Superior temporal gyrus (tissue), 1 donor: Measurements from ENCODE around the gene C1S.
"Not testable (repeated sequence)": the region's sequence is repeated elsewhere in the genome, so short reads cannot be mapped to it uniquely, and the experiment has no call there.

Experiments
- DNase-seq: peaks from one replicate; pipeline ENCODE4 v3.0.0-alpha.2; 2016; ENCODE audit errors: extremely low spot score

C1S gene

DNA sequence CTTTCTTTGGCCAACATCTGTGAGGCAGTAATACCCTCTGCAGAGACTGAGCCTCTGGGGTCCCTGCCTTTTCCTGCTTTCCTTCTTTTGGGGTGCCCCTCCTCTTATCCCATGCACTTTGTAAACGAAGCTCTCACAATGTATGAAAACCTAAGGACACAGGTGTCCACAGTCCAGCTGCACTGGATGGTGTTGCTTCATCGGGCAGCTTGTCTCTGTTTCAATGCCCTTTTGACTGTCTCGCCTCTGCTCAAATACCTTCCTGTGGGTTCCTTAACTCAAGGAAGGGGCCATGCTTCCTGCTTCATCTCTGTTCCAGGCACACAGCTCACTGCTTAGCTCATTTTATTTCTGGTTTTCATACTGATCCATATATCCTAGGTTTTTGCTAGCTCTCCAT lies 42.1 kb downstream of the C1S start:
- no peak for DNase-seq

DNA sequence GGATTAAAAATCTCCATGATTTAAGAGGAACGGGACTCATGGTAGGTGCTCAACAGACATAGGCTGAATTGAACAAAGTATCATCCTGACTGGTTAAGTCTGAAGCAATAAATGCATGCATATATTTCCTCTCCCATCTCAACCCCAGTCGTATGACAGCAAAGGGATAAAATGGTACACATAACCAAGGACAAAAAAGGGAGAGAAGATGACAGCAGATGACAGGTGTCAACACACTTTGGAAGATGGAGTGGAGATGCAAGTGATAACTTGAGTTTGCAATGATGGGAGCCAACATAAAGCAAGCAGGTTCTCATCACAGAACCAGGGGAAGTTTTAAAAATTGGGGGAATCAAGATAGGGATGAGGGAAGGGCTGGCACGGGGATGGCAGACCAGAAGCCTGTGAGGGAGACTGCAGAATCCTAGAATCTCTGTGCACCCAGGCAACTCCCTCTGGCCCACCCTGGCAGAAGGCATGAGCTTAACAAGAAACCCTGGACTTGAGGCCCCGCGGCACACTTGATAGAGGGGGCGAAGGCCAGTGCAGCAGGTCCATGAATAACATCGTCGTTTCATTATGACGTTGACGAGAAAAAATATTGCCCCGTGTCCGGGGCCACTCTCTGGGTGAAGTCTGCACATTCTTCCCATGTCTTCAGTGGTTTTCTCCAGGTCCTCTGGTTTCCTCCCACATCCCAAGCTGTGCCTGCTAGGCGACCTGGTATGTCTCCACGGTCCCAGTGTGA lies 43.5 kb downstream of the C1S start:
- DNase-seq: no peak

DNA sequence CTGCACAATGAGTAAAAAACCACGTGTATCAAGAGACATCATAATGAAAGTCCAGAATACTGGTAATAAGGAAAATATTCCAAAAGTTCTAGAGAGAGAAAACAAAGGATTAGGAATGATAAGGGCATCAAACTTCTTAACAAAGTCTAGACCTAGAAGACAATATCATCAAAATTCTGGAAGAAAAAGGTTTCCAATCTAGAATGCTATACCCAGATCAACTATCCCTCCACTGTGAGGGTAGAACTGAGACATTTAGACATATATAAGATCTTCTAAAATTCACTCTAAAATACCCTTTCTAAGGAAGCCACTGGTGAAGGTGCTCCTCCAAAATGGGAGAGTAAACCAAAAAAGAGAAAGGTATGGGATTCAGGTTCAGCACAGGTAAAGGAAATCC lies 45.6 kb downstream of the C1S start:
- DNase-seq: no peak

DNA sequence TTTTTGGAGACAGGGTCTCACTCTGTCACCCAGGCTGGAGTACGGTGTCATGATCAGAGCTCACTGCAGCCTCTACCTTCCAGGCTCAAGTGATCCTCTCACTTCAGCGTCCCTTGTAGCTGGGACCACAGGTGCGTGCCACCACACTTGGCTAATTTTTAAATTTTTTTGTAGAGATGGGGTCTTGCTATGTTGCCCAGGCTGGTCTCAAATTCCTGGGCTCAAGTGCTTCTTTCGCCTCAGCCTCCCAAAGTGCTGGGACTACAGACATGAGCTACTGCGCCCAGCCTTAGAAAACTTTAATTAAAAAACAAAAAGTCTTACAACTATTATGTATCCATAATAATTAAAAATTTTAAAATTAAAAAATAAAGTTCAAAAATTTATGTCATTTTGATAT lies 46.7 kb downstream of the C1S start:
- DNase-seq: not testable (repeated sequence)

DNA sequence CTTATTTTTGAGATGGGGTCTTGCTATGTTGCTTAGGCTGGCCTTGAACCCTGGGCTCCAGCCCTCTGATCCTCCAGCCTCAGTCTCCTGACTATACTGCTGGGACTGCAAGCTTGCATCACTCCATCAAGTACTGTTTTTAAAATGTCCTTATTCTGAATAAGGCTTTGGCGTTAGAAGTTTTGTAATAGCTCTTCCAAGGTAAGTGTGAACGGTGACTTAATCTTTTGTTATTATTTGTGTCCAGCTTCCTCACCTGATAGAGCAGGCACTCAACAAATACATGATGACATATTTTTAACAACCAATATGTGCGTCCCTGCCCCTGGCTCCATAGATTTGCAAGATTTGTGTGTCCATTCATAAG lies 47.1 kb downstream of the C1S start:
- no peak for DNase-seq

DNA sequence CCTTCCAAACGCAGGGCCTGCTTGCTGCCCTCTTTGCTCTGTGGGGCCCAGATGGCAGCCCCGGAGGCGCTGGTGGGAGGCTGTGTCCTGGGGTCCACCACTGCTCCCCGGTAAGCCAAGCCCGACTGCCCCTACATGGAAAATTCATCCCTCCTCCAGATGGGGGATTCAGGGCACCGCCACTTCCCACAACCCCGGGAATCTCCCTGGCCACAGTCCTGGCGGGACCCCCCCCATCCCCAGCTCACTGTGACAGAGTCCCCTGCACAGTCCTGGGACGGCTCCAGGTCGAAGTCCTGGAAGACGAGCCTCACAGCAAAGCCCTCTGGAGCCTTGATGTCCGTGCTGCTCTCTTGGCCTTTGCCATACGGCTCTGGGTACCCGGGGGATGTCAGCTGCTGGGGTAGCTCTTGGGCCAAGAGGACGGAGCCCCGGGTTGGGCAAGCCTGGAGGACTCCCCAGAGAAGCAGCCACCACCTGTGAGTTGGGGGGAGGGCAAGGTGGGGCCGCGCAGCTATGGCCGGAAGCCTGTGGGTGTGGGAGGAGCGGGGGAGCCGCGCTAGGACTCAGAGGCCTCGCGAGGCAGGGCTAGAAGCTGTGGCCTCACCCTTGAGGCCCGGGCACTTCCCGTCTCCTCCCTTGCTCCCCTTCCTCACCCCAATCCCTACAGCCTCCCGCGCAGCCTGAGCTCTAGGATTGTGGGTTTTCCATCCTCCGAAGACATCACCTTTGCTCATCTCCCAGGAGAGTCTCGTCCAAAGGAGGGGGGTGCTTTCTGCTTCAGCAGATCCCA lies 47.7 kb downstream of the C1S start:
- DNase-seq: peak; percentile 9

DNA sequence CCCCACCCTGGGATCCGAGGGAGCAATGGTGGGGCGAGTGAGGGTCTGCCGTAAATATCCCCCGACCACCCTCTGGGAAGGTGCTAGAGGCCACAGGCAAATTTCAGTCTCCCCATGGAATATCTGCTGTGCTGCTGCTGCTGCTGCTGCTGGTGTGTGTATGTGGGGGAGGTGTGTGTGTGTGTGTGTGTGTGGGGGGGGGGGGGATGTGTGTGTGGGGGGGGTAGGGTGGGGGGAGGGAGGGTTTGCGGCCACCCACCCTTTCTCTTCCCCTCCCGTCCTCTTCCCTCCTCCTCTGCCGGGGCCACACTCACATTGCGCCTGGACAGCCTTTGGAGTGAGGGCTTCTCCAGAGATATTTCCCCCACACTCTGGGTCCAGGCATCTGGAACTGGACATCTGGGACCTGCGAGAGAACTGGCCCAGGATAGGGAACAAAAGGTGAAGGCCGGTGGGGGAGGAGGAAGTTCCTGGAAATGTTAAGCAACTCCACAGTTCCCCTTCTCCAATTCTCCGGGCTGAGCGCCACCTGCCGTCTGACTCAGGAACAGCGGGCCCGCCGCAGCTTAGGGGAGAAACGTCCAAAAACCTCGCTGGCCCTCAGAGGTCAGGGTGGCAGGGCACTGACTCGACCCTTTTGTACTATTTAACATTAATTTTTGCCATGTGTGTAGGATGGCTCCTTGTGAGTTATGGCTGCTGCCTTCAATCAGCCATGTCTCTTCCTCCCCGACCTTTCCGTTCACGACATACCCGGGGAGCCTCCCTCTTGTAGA lies 48.5 kb downstream of the C1S start, which contains the start of gene C1RL:
Gene C1RL, minus strand, starts transcription at position 419 of the 776 bp plus-strand sequence. Its CDS starts 34 bp downstream, at position 385.
- peak; percentile 79 for DNase-seq

DNA sequence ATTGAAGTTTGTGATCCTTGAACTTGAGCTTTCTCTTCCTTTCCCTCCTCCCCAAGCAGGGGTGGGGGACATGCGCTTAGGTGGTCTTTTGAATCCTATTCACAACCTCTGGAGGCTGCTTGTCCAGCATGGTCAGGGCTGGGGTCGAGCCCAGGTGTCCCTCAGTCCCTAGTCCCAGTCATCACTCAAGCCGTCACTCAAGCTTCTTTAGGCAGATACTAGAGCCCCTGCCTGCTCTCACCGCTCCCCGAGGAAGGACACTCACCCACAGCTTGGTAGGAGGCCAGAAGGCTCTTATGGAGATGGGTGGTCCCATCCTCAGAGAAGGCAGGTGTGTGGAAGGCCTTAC lies 49.0 kb downstream of the C1S start:
- no peak for DNase-seq

DNA sequence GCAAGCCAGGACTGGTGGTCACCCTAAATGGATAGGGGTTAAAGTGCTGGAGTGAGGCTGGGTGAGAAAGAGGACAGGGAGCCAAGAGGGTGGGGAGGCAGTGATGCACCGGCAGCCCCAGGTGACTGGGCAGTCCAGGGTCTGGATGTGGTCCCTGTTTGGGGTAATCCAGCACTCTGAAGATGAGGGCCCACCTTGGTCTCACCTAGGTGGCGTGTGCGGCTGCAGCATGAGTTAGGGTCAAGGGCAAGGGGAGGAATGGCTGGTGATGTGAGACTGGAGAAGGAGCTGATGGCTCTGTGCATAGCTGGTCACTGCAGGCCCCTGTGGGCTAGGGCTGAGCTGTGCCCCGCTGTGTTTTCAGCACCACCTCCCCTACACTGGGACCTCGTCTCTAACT lies 50.1 kb downstream of the C1S start:
- no peak for DNase-seq

DNA sequence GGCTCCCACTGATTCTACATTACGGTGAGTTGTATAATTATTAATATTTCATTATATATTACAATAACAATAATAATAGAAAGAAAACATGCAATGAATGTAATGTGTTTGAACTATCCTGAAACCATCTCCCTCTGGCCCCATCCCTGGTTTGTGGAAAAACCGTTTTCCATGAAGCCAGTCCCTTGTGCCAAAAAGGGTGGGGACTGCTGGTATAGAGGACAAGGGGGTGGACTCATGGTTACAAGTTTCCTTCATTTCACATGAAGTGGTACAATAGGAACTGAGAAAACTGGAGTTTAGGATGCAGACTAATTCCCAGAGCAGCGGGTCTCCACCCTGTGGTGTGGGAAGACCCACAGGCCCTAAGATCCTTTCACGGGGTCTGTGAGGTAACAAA lies 51.5 kb downstream of the C1S start:
- DNase-seq: no peak

DNA sequence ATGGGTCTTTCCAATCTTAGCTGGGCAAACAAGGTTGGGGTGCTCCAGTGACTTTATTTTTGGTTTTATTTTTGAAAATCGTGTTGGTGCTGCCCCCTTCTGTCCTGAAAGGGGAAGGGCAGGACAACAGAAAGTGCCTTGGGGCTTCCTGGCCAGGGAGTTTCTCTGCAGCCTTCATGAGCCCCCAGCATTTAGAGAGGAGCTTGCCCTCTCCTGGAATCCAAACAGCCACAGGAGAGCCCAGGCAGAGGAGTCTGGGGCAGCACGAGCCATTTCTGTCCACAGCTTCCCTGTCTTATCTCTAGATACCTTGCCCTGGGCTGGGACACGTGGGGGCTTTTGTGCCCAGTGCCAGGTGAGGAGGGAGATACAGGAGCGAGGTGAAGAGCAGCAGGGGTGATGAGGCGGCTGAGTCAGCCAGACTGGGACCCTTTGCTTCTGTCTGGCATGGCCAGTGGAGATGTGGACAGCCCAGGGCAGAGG lies 52.9 kb downstream of the C1S start:
- peak; percentile 45 for DNase-seq

DNA sequence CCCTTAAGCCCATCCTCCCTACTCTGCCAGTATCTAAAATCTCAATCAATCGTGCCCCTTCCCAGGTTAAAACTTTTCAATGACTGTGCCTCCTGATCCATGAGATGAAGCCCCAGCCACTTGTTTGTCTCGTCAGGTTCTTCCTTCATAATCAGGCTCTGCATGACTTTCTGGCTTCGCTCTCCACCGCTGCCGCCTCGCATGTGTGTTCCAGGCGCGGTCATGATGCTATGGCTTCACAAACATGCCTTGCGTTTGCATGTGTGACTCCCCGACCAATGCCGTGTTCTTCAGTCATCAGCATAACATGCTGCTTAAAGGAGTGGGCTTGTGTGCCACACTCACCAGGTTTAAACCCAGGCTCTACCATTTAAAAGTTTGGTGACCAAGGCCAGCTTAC lies 53.5 kb downstream of the C1S start:
- DNase-seq: no peak

DNA sequence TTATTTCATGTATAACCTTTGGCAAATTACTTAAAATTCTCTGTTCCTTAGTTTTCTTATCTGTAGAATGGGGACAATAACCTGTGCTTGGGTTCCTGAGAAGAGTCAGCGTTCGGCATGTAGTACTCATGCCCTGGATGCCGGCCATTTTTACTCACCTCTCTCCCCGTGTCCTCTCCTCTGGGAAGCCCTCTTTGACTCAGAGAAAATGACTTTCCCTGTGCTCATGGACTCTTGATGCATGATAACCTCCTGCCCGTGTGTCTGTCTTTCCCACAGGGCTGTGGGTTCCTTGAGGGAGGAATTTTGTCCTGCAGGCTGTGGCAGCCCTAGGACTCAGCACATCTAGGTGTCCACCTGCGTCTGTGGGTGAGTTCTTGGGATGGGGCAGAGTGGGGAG lies 54.3 kb downstream of the C1S start:
- DNase-seq: no peak

DNA sequence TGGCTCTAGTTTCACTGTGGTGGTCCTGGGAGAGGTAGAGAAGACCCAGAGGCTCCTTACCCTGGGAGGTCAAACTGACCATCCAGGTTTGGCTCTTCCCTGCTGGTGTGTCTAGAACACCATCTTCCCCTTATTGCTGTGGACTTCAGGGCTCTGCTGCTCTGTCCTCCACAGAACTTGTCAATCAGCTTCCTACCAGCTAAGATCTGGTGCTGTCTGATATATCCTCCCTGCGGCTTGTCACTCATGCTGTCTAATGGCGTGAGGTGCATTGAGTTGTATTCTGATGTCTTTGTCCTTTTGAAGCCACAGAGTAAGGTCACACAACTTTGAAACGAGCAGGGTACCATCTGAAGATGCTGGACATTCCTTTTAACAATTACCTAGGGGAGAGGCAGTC lies 55.7 kb downstream of the C1S start:
- no peak for DNase-seq

DNA sequence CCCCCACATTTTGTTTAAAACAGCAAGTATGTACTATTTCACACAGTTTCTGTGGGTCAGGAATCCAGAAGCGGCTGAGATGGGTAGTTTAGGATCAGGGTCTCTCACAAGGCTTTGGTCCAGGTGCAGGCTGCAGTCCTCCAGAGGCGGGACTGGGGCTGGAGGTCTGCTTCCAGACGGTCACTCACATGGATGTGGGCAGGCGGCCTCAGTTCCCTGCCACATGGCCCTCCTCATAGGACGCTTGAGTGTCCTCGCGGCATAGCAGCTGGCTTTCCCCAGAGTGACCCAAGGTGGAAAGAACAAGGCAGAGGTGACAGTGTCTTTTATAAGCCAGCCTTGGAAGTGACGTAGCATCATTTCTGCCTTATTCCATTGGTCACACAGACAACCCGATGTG lies 56.4 kb downstream of the C1S start:
- DNase-seq: no peak

DNA sequence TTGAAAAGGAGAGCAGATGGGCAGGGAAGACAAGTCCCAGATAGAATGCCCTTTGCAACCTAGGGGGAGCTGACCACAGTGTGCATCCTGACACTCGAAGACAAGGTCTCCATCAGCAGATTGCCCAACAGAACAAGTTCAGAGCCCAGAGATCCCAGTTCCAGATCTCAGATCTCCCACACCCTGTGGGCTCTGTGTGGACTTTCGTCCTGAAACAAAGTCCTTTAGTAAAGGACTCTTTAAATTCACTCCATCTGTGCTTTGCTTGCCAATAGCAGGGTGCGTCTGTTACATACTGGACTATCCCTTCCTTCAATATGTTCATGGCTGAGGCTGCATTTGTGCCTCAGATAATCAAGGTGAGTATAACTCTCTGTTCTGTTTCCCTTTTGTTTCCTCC lies 57.2 kb downstream of the C1S start:
- no peak for DNase-seq

DNA sequence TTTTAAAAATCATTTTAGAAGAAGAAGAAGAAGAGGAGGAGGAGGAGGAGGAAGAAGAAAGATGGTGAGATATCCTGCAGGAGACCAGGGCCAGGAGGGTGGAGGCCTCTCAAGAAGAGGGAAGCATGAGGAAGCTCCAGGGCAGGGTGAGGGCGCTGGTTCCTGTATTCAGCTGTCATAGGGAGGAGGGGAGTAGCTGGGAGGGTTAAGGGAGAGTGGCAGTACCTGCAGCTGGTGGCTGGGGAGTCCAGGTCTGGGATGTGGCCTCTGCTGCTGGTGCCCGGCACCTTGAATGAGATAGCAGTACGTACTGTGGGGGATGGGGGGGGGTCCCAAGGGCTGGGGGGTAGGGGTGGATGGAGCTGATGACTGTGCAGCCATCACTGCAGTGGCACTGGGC lies 58.4 kb downstream of the C1S start:
- DNase-seq: no peak

DNA sequence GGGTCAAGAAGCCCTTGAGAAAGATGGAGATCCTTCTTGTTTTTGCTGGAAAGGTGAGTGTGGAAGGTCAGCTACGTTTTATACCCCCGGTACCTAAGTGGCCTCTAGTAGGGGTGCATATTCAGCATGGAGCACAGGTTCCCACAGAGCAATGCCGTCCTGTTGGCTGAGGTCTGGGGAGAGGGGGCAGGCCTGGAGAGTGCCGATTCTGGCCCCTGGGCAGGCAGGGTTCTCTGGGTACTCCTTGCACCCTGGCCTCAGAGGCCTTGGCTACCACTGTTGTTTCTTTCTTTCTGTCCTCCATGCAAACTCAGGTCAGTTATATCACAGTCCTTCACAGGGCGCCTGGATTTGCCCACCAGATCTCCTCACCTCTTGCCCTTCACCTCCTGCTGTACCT lies 59.6 kb downstream of the C1S start:
- no peak for DNase-seq
